Stimulated activated CD4-positive, alpha-beta T cell treated with anti-CD3 and anti-CD28 coated beads, Interleukin-4, amount 100 ng/mL, for 24 hours (primary cell): ENCODE measurements around the gene SNAPC1.

Experiments
- DNase-seq: peaks from one replicate; pipeline ENCODE4 v3.0.0-alpha.2; 2020

SNAPC1 gene

GRCh38 chr14:61813096-61813606, 50.9 kb downstream of the SNAPC1 start:
- no peak for DNase-seq

- no peak for DNase-seq
Observed at GRCh38 chr14:61822458-61822857, 60.2 kb downstream of the SNAPC1 start.

GRCh38 chr14:61832783-61833182, 70.6 kb downstream of the SNAPC1 start:
- no peak for DNase-seq

GRCh38 chr14:61836184-61836583, 74.0 kb downstream of the SNAPC1 start:
- DNase-seq, result no peak

GRCh38 chr14:61836807-61837206, 74.6 kb downstream of the SNAPC1 start:
- no peak for DNase-seq

GRCh38 chr14:61837336-61838229, 75.4 kb downstream of the SNAPC1 start:
- peak; percentile 81 for DNase-seq

GRCh38 chr14:61838661-61839245, 76.5 kb downstream of the SNAPC1 start:
- no peak for DNase-seq

- no peak for DNase-seq
Observed at GRCh38 chr14:61839507-61839906, 77.3 kb downstream of the SNAPC1 start.

- DNase-seq, result no peak
Observed at GRCh38 chr14:61841145-61841544, 78.9 kb downstream of the SNAPC1 start.
